Body of pancreas (tissue), 4 donors: Measurements from ENCODE around the gene VPS50.

Experiments used
- POLR2A ChIP-seq, 3 donors: fragments of 450-650 bp; IDR thresholded peaks; one replicate each; pipeline ENCODE4 v1.6.1; 2016; ENCODE audit warnings: antibody characterized with exemption in 3 of 3, mild to moderate bottlenecking in 2 of 3
- TF ChIP-seq, protein P1 (sequence below), 7 experiments: fragments of 450-650 bp in 4 of 7; fragments of 200-600 bp in 3 of 7; sonication (generic) in 3 of 7; IDR thresholded peaks; one replicate each; pipeline ENCODE4 v1.5.1; 2016 to 2019; ENCODE audit warnings: antibody characterized with exemption in 7 of 7

DNA sequence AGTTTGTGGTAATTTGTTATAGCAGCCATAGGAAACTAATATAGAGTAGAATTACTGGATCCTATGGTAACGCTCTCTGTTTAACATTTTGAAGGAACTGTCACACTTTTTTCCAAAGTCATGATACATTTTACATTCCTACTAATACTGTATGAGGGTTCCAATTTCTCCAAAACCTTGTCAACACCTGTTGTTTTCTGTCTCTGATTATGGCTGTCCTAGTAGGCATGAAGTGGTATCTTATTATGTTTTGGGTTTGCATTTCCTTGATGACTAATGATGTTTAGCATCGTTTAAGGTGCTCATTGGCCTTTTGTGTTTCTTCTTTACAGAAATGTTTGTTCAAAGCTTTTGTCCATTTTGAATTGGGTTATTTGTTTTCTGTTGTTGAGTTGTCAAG lies 69.6 kb downstream of the VPS50 start:
- TF ChIP-seq, protein P1, sequence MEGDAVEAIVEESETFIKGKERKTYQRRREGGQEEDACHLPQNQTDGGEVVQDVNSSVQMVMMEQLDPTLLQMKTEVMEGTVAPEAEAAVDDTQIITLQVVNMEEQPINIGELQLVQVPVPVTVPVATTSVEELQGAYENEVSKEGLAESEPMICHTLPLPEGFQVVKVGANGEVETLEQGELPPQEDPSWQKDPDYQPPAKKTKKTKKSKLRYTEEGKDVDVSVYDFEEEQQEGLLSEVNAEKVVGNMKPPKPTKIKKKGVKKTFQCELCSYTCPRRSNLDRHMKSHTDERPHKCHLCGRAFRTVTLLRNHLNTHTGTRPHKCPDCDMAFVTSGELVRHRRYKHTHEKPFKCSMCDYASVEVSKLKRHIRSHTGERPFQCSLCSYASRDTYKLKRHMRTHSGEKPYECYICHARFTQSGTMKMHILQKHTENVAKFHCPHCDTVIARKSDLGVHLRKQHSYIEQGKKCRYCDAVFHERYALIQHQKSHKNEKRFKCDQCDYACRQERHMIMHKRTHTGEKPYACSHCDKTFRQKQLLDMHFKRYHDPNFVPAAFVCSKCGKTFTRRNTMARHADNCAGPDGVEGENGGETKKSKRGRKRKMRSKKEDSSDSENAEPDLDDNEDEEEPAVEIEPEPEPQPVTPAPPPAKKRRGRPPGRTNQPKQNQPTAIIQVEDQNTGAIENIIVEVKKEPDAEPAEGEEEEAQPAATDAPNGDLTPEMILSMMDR (IDR thresholded peaks at IDR 0.05): no peak
- TF ChIP-seq POLR2A (IDR thresholded peaks at IDR 0.05): no peak
